HG02943 (cell line): Measurements from ENCODE around the gene HOXB3.

Source experiments
- ATAC-seq: cut with Tn5 transposase; IDR thresholded peaks from one replicate; pipeline ENCODE4 v1.9.1; 2021; ENCODE audit warnings: mild to moderate bottlenecking, low read depth, moderate library complexity; ENCODE audit not compliant: unreplicated experiment

HOXB3 gene

GRCh38 chr17:48588528-48588927 is 1.5 kb downstream of the HOXB3 start:
- ATAC-seq: no peak

DNA sequence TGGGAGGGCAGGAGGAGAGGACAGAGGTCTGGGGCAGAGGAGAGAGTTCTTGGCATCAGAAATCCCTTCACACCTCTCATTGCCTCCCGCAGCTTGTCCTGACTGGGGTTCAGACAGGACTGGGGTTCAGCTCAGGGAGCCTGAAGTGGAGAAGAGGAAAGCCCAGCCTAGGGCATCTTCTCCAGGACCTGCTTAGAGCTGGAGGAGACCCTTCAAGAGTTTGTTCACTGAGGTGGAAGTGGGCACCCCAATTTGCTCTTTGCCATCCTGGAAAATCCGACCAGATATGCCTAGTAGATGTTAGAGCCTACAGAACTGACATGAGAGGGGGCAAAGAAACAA is 2.0 kb downstream of the HOXB3 start:
- no peak for ATAC-seq

DNA sequence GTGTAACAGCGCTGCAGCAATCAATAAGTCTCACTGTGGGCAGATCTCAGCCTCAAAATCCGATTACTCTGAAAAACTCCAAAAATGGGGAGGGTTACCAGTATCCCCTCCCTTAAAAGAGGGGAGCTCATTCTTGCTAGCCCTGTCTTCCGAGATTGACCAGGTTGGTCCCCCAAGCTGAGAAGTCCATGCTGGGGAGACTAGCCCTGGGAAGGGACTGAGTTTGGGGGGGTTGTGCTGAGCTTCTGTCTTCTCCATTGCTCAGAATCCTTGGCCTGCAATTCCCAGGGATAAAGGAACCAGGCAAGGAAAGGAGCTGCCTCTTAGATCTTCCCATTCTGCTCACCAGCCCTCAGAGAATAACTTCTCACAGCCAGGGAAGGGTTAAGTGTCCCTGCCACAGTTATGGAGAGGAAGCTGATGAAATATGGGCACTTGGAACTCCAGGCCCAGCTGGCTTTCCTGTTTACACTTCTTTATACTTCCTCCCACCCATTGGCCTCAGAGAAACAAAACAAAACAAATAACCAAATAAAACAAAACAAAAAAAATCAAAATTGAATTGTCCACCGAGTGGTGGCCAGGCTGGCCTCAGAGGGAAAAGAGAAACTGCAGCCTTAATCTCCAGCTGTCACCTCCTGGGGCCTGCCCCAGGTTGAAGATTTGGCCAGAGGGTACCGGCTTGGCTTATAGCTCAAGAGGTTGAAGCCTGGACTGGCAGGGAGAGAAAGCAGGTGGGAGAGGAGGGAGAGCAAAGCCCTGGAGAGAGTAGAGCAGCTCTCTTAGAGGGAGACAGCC is 2.6 kb downstream of the HOXB3 start:
- no peak for ATAC-seq

GRCh38 chr17:48586355-48587258 is 3.4 kb downstream of the HOXB3 start:
- no peak for ATAC-seq

GRCh38 chr17:48584223-48584741 is 5.8 kb downstream of the HOXB3 start:
- ATAC-seq: no peak

DNA sequence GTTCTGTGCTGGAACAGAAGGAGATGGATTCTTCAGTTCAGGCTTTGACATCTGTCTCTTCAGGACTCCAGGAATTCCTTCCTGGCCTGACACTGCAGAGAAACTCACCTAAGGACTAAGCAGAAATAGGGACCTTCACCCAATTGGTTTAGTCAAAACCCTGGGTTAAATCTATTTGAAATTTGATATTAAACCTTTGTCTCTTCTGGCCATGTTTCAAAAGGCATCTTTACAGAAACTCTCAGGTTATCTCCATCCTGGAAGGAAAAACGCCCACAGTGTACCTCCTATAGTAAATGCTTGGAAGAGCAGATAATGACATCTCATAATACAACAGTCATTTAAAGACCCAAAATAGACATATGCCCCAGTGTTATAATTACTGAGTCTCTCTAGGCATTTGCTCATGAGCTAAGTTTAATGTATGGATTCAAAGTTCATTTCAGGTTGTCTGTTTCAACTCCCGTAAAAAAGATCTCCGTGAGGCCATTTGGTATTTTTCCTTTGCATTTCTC is 6.3 kb downstream of the HOXB3 start:
- no peak for ATAC-seq

GRCh38 chr17:48582750-48583069 is 7.3 kb downstream of the HOXB3 start:
- ATAC-seq: no peak

GRCh38 chr17:48579760-48580554 is 10.1 kb downstream of the HOXB3 start:
- ATAC-seq: no peak

DNA sequence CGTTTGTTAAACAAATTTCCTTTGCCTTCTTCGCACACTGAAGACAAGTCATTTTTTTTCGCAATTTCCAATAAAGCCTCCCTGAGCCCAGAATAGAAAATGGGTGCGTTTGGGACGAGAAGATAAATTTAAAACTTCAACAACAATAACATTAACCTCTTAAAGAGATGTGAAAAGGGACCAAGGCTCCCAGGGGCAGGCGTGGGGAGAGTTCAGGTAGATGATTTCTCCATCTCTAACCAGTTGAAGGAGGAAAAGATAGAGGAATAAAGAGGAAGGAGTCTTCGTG is 10.6 kb downstream of the HOXB3 start:
- ATAC-seq: no peak

GRCh38 chr17:48578616-48579470 is 11.2 kb downstream of the HOXB3 start:
- no peak for ATAC-seq

- ATAC-seq: no peak
Observed at GRCh38 chr17:48577946-48578615, 12.0 kb downstream of the HOXB3 start, which contains the start of gene HOXB4. TSS of gene HOXB4 (minus strand) at chr17:48578350. CDS start at chr17:48578319, 31 bp downstream.

DNA sequence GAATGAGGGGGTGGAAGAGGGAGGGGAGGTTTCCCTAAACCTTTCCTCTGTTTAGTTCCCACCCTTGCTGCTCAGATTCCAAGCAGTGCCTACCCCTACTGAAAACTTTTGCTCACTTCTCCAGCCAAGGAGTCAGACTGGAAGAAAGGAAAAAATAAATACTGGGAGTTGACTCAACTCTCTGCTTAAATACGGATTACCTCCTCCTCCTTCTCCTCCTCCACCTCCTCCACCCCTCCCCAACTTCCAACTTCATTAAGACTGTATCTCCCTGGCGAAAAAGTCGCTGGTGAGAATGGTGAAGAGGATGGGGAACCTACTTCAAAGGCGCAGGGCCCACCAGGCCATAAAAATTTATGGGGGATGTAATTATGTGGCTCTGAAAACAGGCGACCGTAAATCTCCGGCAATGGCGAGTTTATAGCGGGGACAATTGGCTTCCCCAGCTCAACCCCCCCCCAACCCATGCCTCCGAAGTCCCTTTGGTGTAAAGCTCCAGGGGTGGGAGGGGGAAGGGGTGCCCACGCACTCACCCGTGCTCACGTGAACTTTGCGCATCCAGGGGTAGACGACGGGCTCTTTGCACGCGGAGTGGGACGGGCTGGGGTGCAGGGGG is 12.6 kb downstream of the HOXB3 start:
- no peak for ATAC-seq

- ATAC-seq: no peak
Observed at GRCh38 chr17:48576479-48577309, 13.3 kb downstream of the HOXB3 start.

DNA sequence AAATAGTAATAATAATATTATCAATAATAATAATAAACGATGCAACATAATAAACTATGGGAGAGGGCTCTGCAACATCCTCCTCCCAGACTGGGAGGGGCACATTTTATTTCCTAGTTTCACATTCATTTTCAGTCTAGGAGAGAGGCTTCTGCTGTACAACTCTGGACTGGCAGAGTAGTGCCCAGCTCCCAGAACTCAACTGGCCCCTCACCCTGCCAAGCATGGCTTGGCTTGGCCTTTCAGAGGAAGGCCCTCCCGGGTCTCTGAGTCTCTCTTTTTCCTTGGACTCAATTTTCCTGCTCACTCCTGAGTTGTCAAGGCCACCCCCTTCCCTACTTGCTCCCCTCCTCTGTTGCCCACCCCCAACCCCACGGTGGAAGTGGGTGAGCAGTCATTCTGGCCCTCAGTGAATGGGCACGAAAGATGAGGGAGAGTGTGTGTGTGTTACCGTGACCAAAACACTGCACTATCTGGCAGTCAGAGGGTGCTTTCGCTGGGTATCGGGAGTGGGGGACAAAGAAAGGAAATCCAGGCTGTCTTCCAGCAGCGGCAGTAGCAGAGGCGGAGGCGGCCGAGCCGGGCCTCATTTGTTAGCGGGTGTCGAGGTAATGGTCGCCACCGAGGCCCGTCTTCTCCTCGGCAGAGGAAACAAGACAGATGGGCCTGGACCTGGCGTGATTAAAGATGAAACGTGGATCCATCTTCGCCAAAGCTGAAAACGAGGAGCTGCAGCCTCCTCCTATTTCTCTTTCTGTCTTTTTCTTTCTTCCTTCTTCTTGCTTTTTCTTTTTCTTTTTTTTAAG is 14.2 kb downstream of the HOXB3 start:
- ATAC-seq: no peak

GRCh38 chr17:48575066-48575582 is 14.9 kb downstream of the HOXB3 start:
- no peak for ATAC-seq

- ATAC-seq: no peak
Observed at GRCh38 chr17:48574505-48575065, 15.5 kb downstream of the HOXB3 start.
